Activated naive CD8-positive, alpha-beta T cell treated with anti-CD3 and anti-CD28 coated beads, Interleukin-2, amount 50 U/mL, for 24 hours (primary cell): Measurements from ENCODE around the gene TWIST2.

Source experiments
- ATAC-seq: fragments of 150-1000 bp; cut with Tn5 transposase; one replicate; pipeline ENCODE4 v1.10.0; 2021
- DNase-seq: peaks from one replicate; pipeline ENCODE4 v3.0.0; 2021
- H3K27ac Mint-ChIP-seq: one replicate; pipeline ENCODE4 v1.8.0; 2021; ENCODE audit warnings: mild to moderate bottlenecking, mixed read lengths
- H3K27me3 Mint-ChIP-seq: one replicate; pipeline ENCODE4 v1.8.0; 2021; ENCODE audit warnings: mixed read lengths
- H3K36me3 Mint-ChIP-seq: one replicate; pipeline ENCODE4 v1.8.0; 2021; ENCODE audit warnings: low read depth, mixed read lengths
- H3K4me1 Mint-ChIP-seq: one replicate; pipeline ENCODE4 v1.8.0; 2021; ENCODE audit warnings: mixed read lengths
- H3K4me3 Mint-ChIP-seq: one replicate; pipeline ENCODE4 v1.8.0; 2021; ENCODE audit warnings: mild to moderate bottlenecking, moderate library complexity, mixed read lengths
- H3K9me3 Mint-ChIP-seq: one replicate; pipeline ENCODE4 v1.8.0; 2021; ENCODE audit warnings: mixed read lengths

The TWIST2 gene

GRCh38 chr2:238904177-238904576 lies 56.3 kb downstream of the TWIST2 start:
- H3K4me3 Mint-ChIP-seq, result no peak overlapping the region
- ATAC-seq (no peak), DNase-seq (no peak)
- H3K27ac Mint-ChIP-seq, result no peak overlapping the region
- peaks cover 6% of the 10 kb centered on the region for H3K27me3 Mint-ChIP-seq
- H3K4me1 Mint-ChIP-seq, result no peaks in the 10 kb centered on the region
- no peaks in the 10 kb centered on the region for H3K36me3 Mint-ChIP-seq
- peaks cover 5% of the 10 kb centered on the region for H3K9me3 Mint-ChIP-seq

DNA sequence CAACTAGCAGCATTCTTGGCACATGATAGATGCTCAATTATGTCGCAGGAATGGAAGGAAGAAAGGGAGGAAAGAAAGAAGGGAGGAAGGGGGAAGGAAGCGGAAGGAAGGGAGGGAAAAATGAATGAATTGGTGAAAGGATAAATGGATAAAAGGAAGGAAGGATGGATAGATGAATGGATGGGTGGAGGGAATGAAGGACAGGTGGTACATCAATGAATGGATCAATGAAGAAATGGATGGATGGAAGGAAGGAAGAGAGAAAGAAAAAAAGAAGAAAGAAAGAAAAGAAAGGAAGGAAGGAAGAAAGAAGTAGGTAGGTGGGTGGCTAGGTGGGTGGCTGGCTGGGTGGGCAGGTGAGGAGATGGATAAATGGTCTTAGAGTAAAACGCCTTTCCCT lies 56.8 kb downstream of the TWIST2 start:
- ATAC-seq, result no peak

DNA sequence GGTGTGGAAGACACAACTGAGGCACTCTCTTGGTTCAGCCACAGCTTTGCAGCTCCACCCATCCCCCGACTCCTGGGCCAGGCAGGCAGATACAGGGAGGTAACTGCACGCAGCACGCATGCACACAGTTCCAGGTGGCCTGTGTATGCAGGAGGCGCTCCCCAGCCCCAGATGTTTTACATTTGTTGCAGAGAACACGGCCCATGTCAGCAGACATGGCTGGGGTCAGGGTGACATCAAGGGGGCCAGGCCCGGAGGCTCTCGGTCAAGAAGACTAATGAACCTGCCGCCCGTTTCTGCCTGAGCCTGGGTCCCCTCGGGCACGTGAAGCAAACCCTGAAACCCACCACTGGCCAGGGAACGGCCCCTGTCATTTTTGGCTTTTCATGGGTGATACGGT lies 57.3 kb downstream of the TWIST2 start:
- no peak for DNase-seq
- H3K9me3 Mint-ChIP-seq, result peaks cover 5% of the 10 kb centered on the region
- peaks cover 6% of the 10 kb centered on the region for H3K27me3 Mint-ChIP-seq
- no peak overlapping the region for H3K4me3 Mint-ChIP-seq
- ATAC-seq, result no peak
- H3K4me1 Mint-ChIP-seq, result no peaks in the 10 kb centered on the region
- H3K36me3 Mint-ChIP-seq, result no peaks in the 10 kb centered on the region
- no peak overlapping the region for H3K27ac Mint-ChIP-seq

More for the DNA sequence above, 56.8 kb downstream of the TWIST2 start:
- H3K27ac Mint-ChIP-seq, result no peak overlapping the region
- peaks cover 5% of the 10 kb centered on the region for H3K9me3 Mint-ChIP-seq
- no peaks in the 10 kb centered on the region for H3K4me1 Mint-ChIP-seq
- peaks cover 6% of the 10 kb centered on the region for H3K27me3 Mint-ChIP-seq
- no peaks in the 10 kb centered on the region for H3K36me3 Mint-ChIP-seq
- no peak overlapping the region for H3K4me3 Mint-ChIP-seq
- no peak for DNase-seq

- Mint-ChIP-seq H3K36me3 (no peaks in the 10 kb centered on the region), H3K9me3 (peaks cover 5% of the 10 kb centered on the region), H3K27me3 (peaks cover 6% of the 10 kb centered on the region), H3K27ac (no peak overlapping the region), H3K4me1 (no peaks in the 10 kb centered on the region), H3K4me3 (no peak overlapping the region)
- DNase-seq, result no peak
- no peak for ATAC-seq
Measured at GRCh38 chr2:238905644-238906043, 57.8 kb downstream of the TWIST2 start.

DNA sequence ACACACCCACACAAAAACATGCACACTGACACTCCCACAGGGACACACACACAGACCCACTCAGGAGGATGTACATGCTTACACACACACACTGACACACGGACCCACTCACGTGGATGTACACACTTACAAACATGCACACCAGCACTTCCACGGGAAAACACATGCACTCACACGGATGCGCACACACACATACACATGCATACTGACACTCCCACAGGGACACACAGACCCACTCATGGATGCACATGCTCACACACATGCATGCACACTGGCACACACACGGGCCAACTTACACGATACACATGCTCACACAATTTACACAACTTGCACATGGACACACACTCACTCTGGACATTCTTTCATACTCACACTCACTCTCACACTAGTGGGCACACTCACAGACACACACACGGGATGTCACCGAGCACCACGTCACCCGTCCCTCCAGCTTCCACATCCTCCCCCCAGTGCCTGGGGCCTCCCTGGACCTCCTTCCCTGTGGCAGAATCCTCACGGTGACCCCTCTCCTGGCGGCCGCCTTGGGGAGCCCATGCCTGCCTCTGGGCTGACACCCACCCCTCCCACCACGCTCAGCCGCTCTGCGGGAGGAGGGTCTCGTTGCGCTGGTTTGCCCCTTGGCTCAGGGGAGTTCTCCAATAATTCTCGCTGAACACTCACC lies 58.5 kb downstream of the TWIST2 start:
- no peaks in the 10 kb centered on the region for H3K36me3 Mint-ChIP-seq

DNA sequence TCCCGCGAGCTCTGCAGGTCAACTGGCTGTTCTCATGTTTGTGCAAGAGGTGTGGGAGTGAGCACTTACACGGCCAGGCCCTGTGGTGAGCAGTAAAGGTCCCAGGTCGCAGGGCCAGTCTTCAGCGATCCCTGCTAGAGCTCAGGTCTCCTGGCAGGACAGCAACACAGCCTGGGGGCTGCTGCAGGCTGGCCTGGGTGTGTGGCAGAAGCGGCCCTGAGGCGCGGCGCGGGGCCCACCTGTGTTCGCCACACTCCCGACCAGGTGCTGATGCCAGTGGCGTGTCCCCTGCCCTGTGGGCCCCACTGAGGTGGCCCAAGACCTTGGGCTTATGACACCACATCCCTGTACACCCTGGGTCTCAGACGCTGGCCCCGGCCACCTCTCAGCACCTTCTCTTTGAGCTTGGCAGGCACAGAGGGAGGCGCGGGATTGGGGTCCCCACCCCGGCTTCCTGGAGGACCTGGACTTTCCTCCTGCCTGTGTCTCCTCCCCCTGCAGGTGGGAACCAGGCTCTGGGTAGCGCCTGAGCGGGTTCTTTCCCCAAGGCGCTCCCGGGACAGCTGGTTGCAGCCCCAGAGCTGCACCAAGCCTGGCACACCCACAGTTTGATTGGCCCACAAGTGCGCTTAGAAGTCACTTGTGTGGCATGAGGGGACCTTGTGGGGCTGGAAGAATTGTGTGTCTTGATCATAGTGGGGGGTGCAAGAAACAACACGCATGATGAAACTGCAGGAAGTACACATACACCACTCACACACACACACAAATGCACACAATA lies 59.2 kb downstream of the TWIST2 start:
- no peak for ATAC-seq
- peaks cover 5% of the 10 kb centered on the region for H3K9me3 Mint-ChIP-seq
- H3K4me1 Mint-ChIP-seq, result no peaks in the 10 kb centered on the region
- no peaks in the 10 kb centered on the region for H3K36me3 Mint-ChIP-seq
- H3K27ac Mint-ChIP-seq, result no peak overlapping the region
- DNase-seq, result no peak
- H3K4me3 Mint-ChIP-seq, result no peak overlapping the region
- peaks cover 9% of the 10 kb centered on the region for H3K27me3 Mint-ChIP-seq

More for the DNA sequence above, 58.5 kb downstream of the TWIST2 start:
- H3K9me3 Mint-ChIP-seq, result peaks cover 5% of the 10 kb centered on the region
- ATAC-seq, result no peak
- H3K27ac Mint-ChIP-seq, result no peak overlapping the region
- H3K27me3 Mint-ChIP-seq, result peaks cover 4% of the 10 kb centered on the region
- no peak for DNase-seq
- no peak overlapping the region for H3K4me3 Mint-ChIP-seq
- H3K4me1 Mint-ChIP-seq, result no peaks in the 10 kb centered on the region

DNA sequence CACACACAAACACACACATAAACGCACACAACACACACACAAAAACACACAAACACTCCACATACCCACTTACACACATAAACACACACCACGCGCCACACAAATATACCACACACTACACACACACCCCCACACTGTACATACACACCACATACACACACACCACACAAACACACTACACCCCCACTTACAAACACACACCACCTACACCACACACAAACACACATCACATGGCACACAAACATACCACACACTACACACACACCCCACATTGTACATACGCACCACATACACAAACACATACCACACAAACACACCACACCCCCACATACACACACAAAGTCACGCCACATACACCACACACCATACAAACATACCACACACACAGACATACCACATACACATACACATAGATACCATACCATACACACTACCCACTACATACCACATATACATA lies 59.9 kb downstream of the TWIST2 start:
- Mint-ChIP-seq H3K9me3 (peaks cover 5% of the 10 kb centered on the region), H3K36me3 (no peaks in the 10 kb centered on the region), H3K4me3 (no peak overlapping the region), H3K27ac (no peak overlapping the region), H3K4me1 (no peaks in the 10 kb centered on the region), H3K27me3 (peaks cover 9% of the 10 kb centered on the region)
- no peak for ATAC-seq
- DNase-seq, result no peak

DNA sequence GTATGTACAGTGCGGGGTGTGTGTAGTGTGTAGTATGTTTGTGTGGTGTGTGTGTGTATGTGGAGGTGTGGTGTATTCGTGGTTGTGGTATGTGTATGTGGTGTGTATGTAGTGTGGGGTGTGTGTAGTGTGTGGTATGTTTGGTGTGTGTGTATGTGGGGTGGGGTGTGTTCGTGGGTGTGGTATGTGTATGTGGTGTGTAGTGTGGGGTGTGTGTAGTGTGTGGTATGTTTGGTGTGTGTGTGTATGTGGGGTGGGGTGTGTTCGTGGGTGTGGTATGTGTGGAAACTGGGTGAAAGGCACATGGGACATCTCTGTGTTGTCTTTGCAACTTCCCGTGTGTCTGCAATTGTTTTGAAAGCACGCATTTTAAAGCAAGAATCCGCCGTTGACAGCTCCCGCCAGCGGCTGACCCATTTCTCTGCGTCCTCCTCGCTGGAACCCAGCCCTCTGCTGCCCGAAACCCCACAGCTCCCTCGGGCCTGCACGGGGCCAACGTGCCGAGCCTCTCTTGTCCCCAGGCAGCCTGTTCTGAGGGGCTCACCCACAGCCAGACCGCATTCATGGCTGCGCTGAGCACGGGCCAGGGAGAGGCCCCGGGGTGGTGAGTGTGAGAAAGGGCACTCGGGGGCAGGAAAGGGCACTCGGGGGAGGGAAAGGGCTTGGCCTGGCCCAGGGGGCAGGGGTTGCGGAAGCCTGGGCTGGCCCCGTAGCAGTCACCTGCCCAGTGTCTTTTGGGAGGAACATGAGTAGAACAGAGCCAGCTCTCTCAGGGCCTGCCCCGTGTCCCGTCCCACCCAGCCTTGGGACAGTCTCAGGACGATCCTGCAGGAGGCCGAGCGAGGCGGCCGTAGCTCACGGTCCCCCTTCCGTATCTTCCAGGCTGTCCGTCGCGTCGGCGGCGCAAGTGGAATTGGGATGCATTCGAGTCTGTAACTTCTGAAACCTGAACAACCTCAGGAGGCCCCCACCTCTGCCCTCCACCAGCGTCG lies 61.4 kb downstream of the TWIST2 start:
- ATAC-seq (no peak), DNase-seq (no peak)
- peaks cover 5% of the 10 kb centered on the region for H3K9me3 Mint-ChIP-seq
- H3K4me3 Mint-ChIP-seq, result no peak overlapping the region
- H3K36me3 Mint-ChIP-seq, result no peaks in the 10 kb centered on the region
- no peaks in the 10 kb centered on the region for H3K4me1 Mint-ChIP-seq
- no peak overlapping the region for H3K27ac Mint-ChIP-seq
- H3K27me3 Mint-ChIP-seq, result peaks cover 10% of the 10 kb centered on the region

- Mint-ChIP-seq H3K9me3 (peaks cover 5% of the 10 kb centered on the region), H3K27me3 (peaks cover 10% of the 10 kb centered on the region), H3K4me3 (no peak overlapping the region), H3K4me1 (no peaks in the 10 kb centered on the region), H3K36me3 (no peaks in the 10 kb centered on the region), H3K27ac (no peak overlapping the region)
- ATAC-seq, result no peak
- DNase-seq, result no peak
Measured at GRCh38 chr2:238910751-238911351, 63.0 kb downstream of the TWIST2 start.

DNA sequence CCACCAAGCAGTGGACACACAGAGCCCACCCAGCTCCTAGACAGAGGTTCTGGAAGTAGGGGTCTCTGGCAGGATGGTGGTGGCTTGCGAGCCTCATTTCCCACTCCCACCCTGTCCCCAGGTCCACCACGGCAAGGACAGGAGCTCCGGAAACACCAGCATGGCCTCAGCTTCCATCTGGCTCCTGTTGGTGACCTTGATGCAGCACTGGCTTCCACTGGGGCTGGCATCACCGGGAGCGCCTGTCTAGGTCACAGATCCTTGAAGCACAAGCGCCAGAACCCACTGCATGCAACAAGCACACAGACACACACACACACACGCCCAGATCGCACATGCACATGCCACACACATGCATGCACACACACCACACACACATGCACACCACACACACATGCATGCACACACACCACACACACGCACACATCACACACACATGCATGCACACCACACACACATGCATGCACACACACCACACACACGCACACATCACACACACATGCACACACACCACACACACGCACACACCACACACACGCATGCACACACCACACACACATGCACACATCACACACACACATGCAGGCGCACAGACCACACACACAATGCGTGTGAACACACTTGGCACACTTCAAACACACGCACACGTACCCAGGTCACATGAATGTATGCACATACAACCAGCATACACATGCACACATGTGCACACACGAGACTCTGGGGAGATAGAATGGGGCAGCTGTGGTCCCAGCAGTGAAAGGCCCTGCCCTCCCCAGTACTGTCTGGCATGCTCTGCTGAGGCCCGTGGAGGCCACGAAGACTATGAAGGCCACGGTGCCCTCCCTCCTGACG lies 63.7 kb downstream of the TWIST2 start:
- DNase-seq, result no peak
- Mint-ChIP-seq H3K9me3 (no peaks in the 10 kb centered on the region), H3K27ac (no peak overlapping the region), H3K4me1 (no peaks in the 10 kb centered on the region), H3K27me3 (peaks cover 6% of the 10 kb centered on the region), H3K36me3 (no peaks in the 10 kb centered on the region), H3K4me3 (no peak overlapping the region)
- ATAC-seq, result no peak

DNA sequence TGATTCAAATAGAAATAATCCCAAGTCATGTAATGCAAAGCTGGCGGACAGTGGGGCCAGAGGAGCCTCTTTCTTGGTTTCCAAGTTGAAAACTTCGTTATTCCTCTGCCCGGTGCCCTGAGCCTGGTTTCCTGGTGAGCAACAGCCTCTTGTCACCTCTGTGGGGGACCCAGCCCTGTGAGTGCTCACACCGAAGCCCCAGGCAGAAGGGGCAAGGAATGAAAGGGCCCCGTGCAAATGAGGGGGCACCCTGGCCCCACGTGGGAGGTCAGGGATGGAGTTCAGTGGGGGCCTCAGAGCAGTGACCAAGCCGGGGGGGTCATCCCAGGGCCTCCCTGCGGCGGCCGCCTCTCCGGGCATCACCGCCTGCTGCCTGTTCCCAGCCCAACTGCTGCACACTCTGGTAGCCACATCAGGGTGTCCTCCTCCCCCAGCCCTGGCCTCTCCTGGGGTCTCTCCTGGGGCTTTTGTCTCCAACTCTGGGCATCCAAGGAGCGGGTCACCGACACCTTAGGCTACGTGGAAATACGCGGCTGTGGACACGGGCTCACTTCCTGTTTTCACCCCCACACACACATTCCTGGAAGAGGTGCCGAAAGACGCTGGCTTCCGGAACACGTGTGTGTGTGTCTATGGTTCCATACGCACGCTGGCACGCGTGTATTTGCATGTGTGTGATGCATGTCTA lies 64.5 kb downstream of the TWIST2 start:
- Mint-ChIP-seq H3K4me1 (no peaks in the 10 kb centered on the region), H3K4me3 (no peak overlapping the region), H3K36me3 (no peaks in the 10 kb centered on the region)

DNA sequence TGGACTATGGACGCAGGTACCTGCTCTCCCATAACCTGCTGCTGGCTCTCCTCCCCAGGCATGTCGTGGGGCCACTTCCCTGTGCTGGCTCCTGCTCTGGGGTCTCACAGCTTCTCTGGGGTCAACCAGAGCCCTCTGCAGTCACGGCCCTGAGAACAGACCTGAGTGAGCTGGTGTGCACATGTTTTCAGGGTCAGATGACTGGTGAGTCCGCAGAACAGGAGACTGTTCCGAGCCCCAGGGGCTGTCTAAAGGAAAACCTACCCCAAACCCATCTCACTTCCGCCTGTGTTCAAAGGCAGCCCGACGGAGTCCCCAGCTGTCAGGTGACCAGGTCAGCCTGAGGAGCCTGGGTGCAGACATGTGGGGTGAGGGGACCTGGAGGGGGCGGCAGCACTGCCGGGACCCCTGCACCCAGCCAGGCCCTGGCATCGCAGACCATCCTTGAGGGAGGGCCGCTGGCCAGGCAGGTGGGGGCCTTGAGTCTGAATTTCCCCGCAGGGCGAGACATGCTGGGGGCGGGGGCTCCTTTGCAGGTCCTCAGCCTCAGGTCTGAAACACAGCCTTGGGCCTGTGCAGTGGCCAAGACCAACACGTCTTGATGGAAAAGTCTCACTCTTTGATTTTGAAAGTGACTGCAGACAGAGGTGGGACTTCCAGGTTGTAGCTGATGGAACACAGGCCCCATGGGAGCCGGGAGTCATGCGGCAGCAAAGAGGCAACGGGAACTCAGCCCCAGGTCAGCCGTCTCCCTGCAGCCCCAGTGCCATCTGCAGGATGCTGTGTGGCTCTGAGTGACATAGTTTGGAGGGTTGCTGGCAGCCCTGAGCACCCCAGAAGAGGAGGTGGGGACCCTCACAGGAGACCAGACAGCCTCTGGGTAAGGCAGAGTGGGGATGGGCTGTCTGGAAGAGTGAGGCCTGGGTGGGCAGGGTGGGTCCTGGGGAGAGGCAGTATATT lies 65.3 kb downstream of the TWIST2 start:
- DNase-seq, result no peak
- no peak overlapping the region for H3K27ac Mint-ChIP-seq
- H3K36me3 Mint-ChIP-seq, result no peaks in the 10 kb centered on the region
- H3K27me3 Mint-ChIP-seq, result peaks cover 6% of the 10 kb centered on the region
- H3K4me1 Mint-ChIP-seq, result no peaks in the 10 kb centered on the region
- no peaks in the 10 kb centered on the region for H3K9me3 Mint-ChIP-seq
- no peak for ATAC-seq
- no peak overlapping the region for H3K4me3 Mint-ChIP-seq

More for the DNA sequence above, 64.5 kb downstream of the TWIST2 start:
- H3K27me3 Mint-ChIP-seq, result peaks cover 6% of the 10 kb centered on the region
- no peak overlapping the region for H3K27ac Mint-ChIP-seq
- no peak for ATAC-seq
- no peak for DNase-seq
- no peaks in the 10 kb centered on the region for H3K9me3 Mint-ChIP-seq
